Loucy (cell line): ENCODE results near the gene PDXK.

Experiments used
- H2AFZ ChIP-seq: fragments of 200-600 bp; sonication (generic); 2 replicates; pipeline ENCODE4 v1.6.0; 2016; ENCODE audit warnings: antibody characterized with exemption, mild to moderate bottlenecking, low read length, moderate library complexity
- H3F3A ChIP-seq: fragments of 200-600 bp; 2 replicates; pipeline ENCODE4 v1.6.0; 2016; ENCODE audit warnings: antibody characterized with exemption, low read depth, mild to moderate bottlenecking
- H3K27me3 ChIP-seq: fragments of 200-600 bp; sonication (generic); 2 replicates; pipeline ENCODE4 v1.6.1; 2014; ENCODE audit warnings: low read length, mild to moderate bottlenecking; ENCODE audit not compliant: insufficient read depth, poor library complexity, severe bottlenecking
- H3K36me3 ChIP-seq: fragments of 200-600 bp; sonication (generic); 2 replicates; pipeline ENCODE4 v1.6.1; 2016; ENCODE audit warnings: low read length; ENCODE audit not compliant: insufficient read depth
- H3K4me1 ChIP-seq: fragments of 200-600 bp; sonication (generic); 2 replicates; pipeline ENCODE4 v1.5.1; 2014; ENCODE audit warnings: low read length, mild to moderate bottlenecking; ENCODE audit not compliant: insufficient read depth, poor library complexity, severe bottlenecking
- H3K4me2 ChIP-seq: fragments of 200-600 bp; sonication (generic); 2 replicates; pipeline ENCODE4 v1.6.0; 2014; ENCODE audit warnings: antibody characterized with exemption, low read length, low read depth, mild to moderate bottlenecking; ENCODE audit not compliant: poor library complexity, severe bottlenecking
- H3K4me3 ChIP-seq: fragments of 200-600 bp; sonication (generic); 2 replicates; pipeline ENCODE4 v1.5.1; 2014; ENCODE audit warnings: low read length, mild to moderate bottlenecking, mixed read lengths; ENCODE audit not compliant: poor library complexity, severe bottlenecking
- H3K79me2 ChIP-seq: fragments of 200-600 bp; sonication (generic); 2 replicates; pipeline ENCODE4 v1.6.1; 2014; ENCODE audit warnings: low read length; ENCODE audit not compliant: insufficient read depth
- H3K9ac ChIP-seq: fragments of 200-600 bp; sonication (generic); 2 replicates; pipeline ENCODE4 v1.6.0; 2014; ENCODE audit warnings: mild to moderate bottlenecking, low read depth, low read length, moderate library complexity; ENCODE audit not compliant: poor library complexity, severe bottlenecking
- H3K9me2 ChIP-seq: fragments of 200-600 bp; sonication (generic); replicated peaks from 2 replicates; pipeline ENCODE4 v1.6.1; 2016; ENCODE audit warnings: low read depth, low read length, mixed read lengths
- H3K9me3 ChIP-seq: fragments of 200-600 bp; sonication (generic); 2 replicates; pipeline ENCODE4 v1.6.1; 2014; ENCODE audit warnings: mild to moderate bottlenecking, antibody characterized with exemption, low read length, low read depth; ENCODE audit not compliant: insufficient read depth
- H4K20me1 ChIP-seq: fragments of 200-600 bp; sonication (generic); 2 replicates; pipeline ENCODE4 v1.6.0; 2014; ENCODE audit warnings: antibody characterized with exemption, low read length, mild to moderate bottlenecking; ENCODE audit not compliant: insufficient read depth, poor library complexity, severe bottlenecking
- CTCF ChIP-seq: fragments of 200-600 bp; sonication (generic); conservative IDR thresholded peaks from 2 replicates; pipeline ENCODE4 v1.5.1; 2014; ENCODE audit warnings: mild to moderate bottlenecking, antibody characterized with exemption, low read length
- EZH2phosphoT487 ChIP-seq: fragments of 200-600 bp; IDR thresholded peaks from 2 replicates; pipeline ENCODE4 v1.6.1; 2018; ENCODE audit warnings: antibody characterized with exemption, mild to moderate bottlenecking, moderate library complexity, borderline replicate concordance

The PDXK gene

GRCh38 chr21:43805275-43805800 is 86.4 kb downstream of the PDXK start:
- H3K4me2 ChIP-seq: no peak overlapping the region

GRCh38 chr21:43806017-43806710 is 87.2 kb downstream of the PDXK start:
- Histone ChIP-seq H3K9me2 (no peaks in the 10 kb centered on the region), H3K4me2 (no peak overlapping the region), H3K79me2 (no peaks in the 10 kb centered on the region), H3K4me1 (peaks cover 3% of the 10 kb centered on the region), H3K9ac (no peak overlapping the region), H4K20me1 (no peaks in the 10 kb centered on the region), H3F3A (no peaks in the 10 kb centered on the region), H3K36me3 (peaks cover 29% of the 10 kb centered on the region; the same call in 1 of the 2 replicates), H2AFZ (no peak overlapping the region), H3K9me3 (no peaks in the 10 kb centered on the region), H3K27me3 (no peaks in the 10 kb centered on the region), H3K4me3 (no peak overlapping the region)
- TF ChIP-seq EZH2phosphoT487 (no peak), CTCF (no peak)

More at GRCh38 chr21:43805275-43805800, 86.4 kb downstream of the PDXK start:
- Histone ChIP-seq H3K4me1 (no peaks in the 10 kb centered on the region), H4K20me1 (no peaks in the 10 kb centered on the region), H3K9ac (no peak overlapping the region), H3K9me3 (no peaks in the 10 kb centered on the region), H3F3A (no peaks in the 10 kb centered on the region), H2AFZ (no peak overlapping the region), H3K79me2 (no peaks in the 10 kb centered on the region), H3K9me2 (no peaks in the 10 kb centered on the region), H3K27me3 (no peaks in the 10 kb centered on the region), H3K36me3 (peaks cover 37% of the 10 kb centered on the region; the same call in 1 of the 2 replicates), H3K4me3 (no peak overlapping the region)
- no peak for TF ChIP-seq CTCF
- no peak for TF ChIP-seq EZH2phosphoT487

- Histone ChIP-seq H3K79me2 (no peaks in the 10 kb centered on the region), H2AFZ (no peak overlapping the region), H3K36me3 (peaks cover 8% of the 10 kb centered on the region; the same call in 1 of the 2 replicates), H3K4me2 (no peak overlapping the region), H3F3A (no peaks in the 10 kb centered on the region), H3K27me3 (no peaks in the 10 kb centered on the region), H3K4me3 (no peak overlapping the region), H3K9me2 (no peaks in the 10 kb centered on the region), H3K9ac (no peak overlapping the region), H3K9me3 (no peaks in the 10 kb centered on the region), H3K4me1 (peaks cover 3% of the 10 kb centered on the region), H4K20me1 (no peaks in the 10 kb centered on the region)
- TF ChIP-seq EZH2phosphoT487 (no peak), CTCF (no peak)
Measured at GRCh38 chr21:43808367-43808766, 89.4 kb downstream of the PDXK start.
